Uterus (tissue), 2 donors: ENCODE measurements around the gene PIERCE2.

Source experiments
- CTCF ChIP-seq, 4 experiments: fragments of 200-600 bp in 2 of 4; fragments of 450-650 bp in 2 of 4; sonication (generic) in 2 of 4; IDR thresholded peaks; one replicate each; pipeline ENCODE4 v1.5.1; 2016 to 2019; ENCODE audit warnings: antibody characterized with exemption in 4 of 4, mild to moderate bottlenecking in 2 of 4, moderate library complexity in 1 of 4
- POLR2A ChIP-seq, 2 donors: fragments of 450-650 bp; IDR thresholded peaks; one replicate each; pipeline ENCODE4 v1.6.1; 2016; ENCODE audit warnings: antibody characterized with exemption in 2 of 2, mild to moderate bottlenecking in 1 of 2, moderate library complexity in 1 of 2

- no peak for TF ChIP-seq CTCF (IDR thresholded peaks at IDR 0.05)
- no peak for TF ChIP-seq POLR2A (IDR thresholded peaks at IDR 0.05)
Observed at GRCh38 chr15:55457401-55458022, 49.2 kb downstream of the PIERCE2 start.
